Endothelial cell of umbilical vein (primary cell): ENCODE results near the gene EGF. TPM values are rescaled to one million over a fixed set of nuclear protein-coding genes. Genes with fewer than 3 reads are reported as not detected.

Experiments used
- BruUV-seq: library from RNA; stranded (reverse); fragments of 400-500 nt; replicated peaks from 2 replicates; lab custom pipeline; 2021; lab: Mats Ljungman, UMichigan
- CTCF ChIA-PET: fragments of 300-600, 350-600 bp; sonication (Branson Sonifier 250); formaldehyde crosslinking; loops from one replicate; lab custom pipeline; 2021; ENCODE audit warnings: antibody characterized with exemption, inconsistent platforms; lab: Charles Lee
- POLR2A ChIA-PET: fragments of 300-600, 350-600 bp; sonication (Branson Sonifier 250); formaldehyde crosslinking; loops from one replicate; lab custom pipeline; 2021; ENCODE audit warnings: antibody characterized with exemption, inconsistent platforms; lab: Charles Lee
- DNase-seq: peaks from one replicate; pipeline ENCODE4 v3.0.0-alpha.2; 2011; ENCODE audit warnings: low read depth, low spot score
- FAIRE-seq: peaks from 2 replicates; lab custom pipeline; 2011; peaks lifted over from hg19 to GRCh38; lab: Jason Lieb, UNC
- H2AFZ ChIP-seq: 2 replicates; pipeline ENCODE4 v1.6.0; 2012; ENCODE audit warnings: low read depth, low read length, control low read depth, inconsistent platforms
- H3K27ac ChIP-seq: 2 replicates; pipeline ENCODE4 v1.5.1; 2011; ENCODE audit warnings: low read depth, mild to moderate bottlenecking, control low read depth, low read length, moderate library complexity; ENCODE audit not compliant: insufficient read depth
- H3K27me3 ChIP-seq, 2 experiments: 2 replicates each; pipeline versions ENCODE4 v1.6.0 to v1.6.1; 2011; ENCODE audit warnings: low read length in 2 of 2, mixed read lengths in 1 of 2; ENCODE audit not compliant: control insufficient read depth in 2 of 2, insufficient read depth in 2 of 2
- H3K36me3 ChIP-seq, 2 experiments: 2 replicates in 1 of 2; 3 replicates in 1 of 2; pipeline ENCODE4 v1.5.1; 2011; ENCODE audit warnings: low read length in 2 of 2, mild to moderate bottlenecking in 1 of 2, moderate library complexity in 1 of 2; ENCODE audit not compliant: control insufficient read depth in 2 of 2, insufficient read depth in 2 of 2; ENCODE audit errors: extremely low read depth in 1 of 2
- H3K4me1 ChIP-seq: 3 replicates; pipeline ENCODE4 v1.5.1; 2011; ENCODE audit warnings: mild to moderate bottlenecking, low read length; ENCODE audit not compliant: control insufficient read depth, insufficient read depth; ENCODE audit errors: extremely low read depth
- H3K4me2 ChIP-seq: 2 replicates; pipeline ENCODE4 v1.6.1; 2011; ENCODE audit warnings: low read length, control low read depth, mixed read lengths; ENCODE audit not compliant: insufficient read depth
- H3K4me3 ChIP-seq, 3 experiments: fragments of 200-600 bp in 1 of 3; sonication (generic), shearing (Covaris generic) in 1 of 3; replicated peaks in 1 of 3; 2 replicates each; pipeline ENCODE4 v1.5.1; 2011 to 2016; ENCODE audit warnings: control low read depth in 3 of 3, low read length in 3 of 3, mild to moderate bottlenecking in 2 of 3, inconsistent platforms in 1 of 3, low read depth in 1 of 3, moderate library complexity in 1 of 3; ENCODE audit not compliant: insufficient read depth in 1 of 3
- H3K79me2 ChIP-seq: 2 replicates; pipeline ENCODE4 v1.6.0; 2012; ENCODE audit warnings: low read length, inconsistent platforms; ENCODE audit not compliant: control insufficient read depth, insufficient read depth
- H3K9ac ChIP-seq: replicated peaks from 2 replicates; pipeline ENCODE3; 2011; ENCODE audit warnings: low read length, control low read depth; ENCODE audit not compliant: insufficient read depth; ENCODE audit errors: extremely low read depth
- H3K9me1 ChIP-seq: replicated peaks from 3 replicates; pipeline ENCODE4 v1.6.0; 2011; ENCODE audit warnings: mild to moderate bottlenecking, low read length; ENCODE audit not compliant: control insufficient read depth, insufficient read depth; ENCODE audit errors: extremely low read depth
- H3K9me3 ChIP-seq: replicated peaks from 2 replicates; pipeline ENCODE4 v1.5.1; 2012; ENCODE audit warnings: low read length, inconsistent platforms; ENCODE audit not compliant: control insufficient read depth, insufficient read depth
- H4K20me1 ChIP-seq: replicated peaks from 2 replicates; pipeline ENCODE3; 2011; ENCODE audit warnings: mild to moderate bottlenecking, low read length; ENCODE audit not compliant: control insufficient read depth, insufficient read depth; ENCODE audit errors: extremely low read depth
- EZH2 ChIP-seq: IDR thresholded peaks from 2 replicates; pipeline ENCODE4 v1.6.1; 2012; ENCODE audit warnings: borderline replicate concordance, low read depth, mild to moderate bottlenecking, moderate library complexity, low read length, inconsistent platforms; ENCODE audit not compliant: severe bottlenecking
- FOS ChIP-seq: IDR thresholded peaks from 2 replicates; pipeline ENCODE4 v1.6.1; 2011; ENCODE audit warnings: mild to moderate bottlenecking, low read length, moderate library complexity, borderline replicate concordance; ENCODE audit not compliant: insufficient read depth
- GATA2 ChIP-seq: IDR thresholded peaks from 2 replicates; pipeline ENCODE4 v1.7.0; 2011; ENCODE audit warnings: low read depth, mild to moderate bottlenecking, moderate library complexity, mixed read lengths, low read length; ENCODE audit not compliant: insufficient read length, insufficient read depth
- JUN ChIP-seq: IDR thresholded peaks from 2 replicates; pipeline ENCODE4 v1.6.1; 2011; ENCODE audit warnings: borderline replicate concordance, low read depth; ENCODE audit not compliant: insufficient read length, insufficient read depth
- MYC ChIP-seq: IDR thresholded peaks from one replicate; pipeline ENCODE4 v1.6.1; 2011; ENCODE audit warnings: mild to moderate bottlenecking, low read depth, low read length
- POLR2A ChIP-seq: IDR thresholded peaks from 2 replicates; pipeline ENCODE4 v1.6.1; 2012; ENCODE audit warnings: low read depth, mild to moderate bottlenecking, control low read depth, low read length
- POLR2AphosphoS5 ChIP-seq: IDR thresholded peaks from 2 replicates; pipeline ENCODE4 v1.6.1; 2012; ENCODE audit warnings: low read depth, mild to moderate bottlenecking, control low read depth, low read length, moderate library complexity; ENCODE audit not compliant: insufficient read depth
- dilution Hi-C: fragments of 300-500 bp; cut with MboI; formaldehyde crosslinking; loops from one replicate; pipeline ENCODE4 v1.15.0; 2019; ENCODE audit warnings: low sequenced_read_pairs; ENCODE audit not compliant: extremely low pct_ligation_motif_present
- intact Hi-C: fragments of 100-400 bp; cut with micrococcal nuclease; formaldehyde crosslinking; loops from one replicate; pipeline ENCODE4 v1.10.0; 2022
- polyA plus RNA-seq, 4 experiments: library from polyadenylated mRNA; depleted of rRNA in 3 of 4; stranded (reverse) in 3 of 4; unstranded in 1 of 4; fragments of >200 nt; gene quantifications; 2 replicates each; pipeline versions ENCODE4 v1.2.1 to v1.2.3, GENCODE V29; 2011 to 2012; ENCODE audit warnings: missing spikeins in 1 of 4
- total RNA-seq: library from RNA; stranded (reverse); gene quantifications from 2 replicates; pipeline ENCODE4 v1.2.3, GENCODE V29; 2021
- TF ChIP-seq, protein P1 (sequence below), 2 donors: IDR thresholded peaks; 1 replicate in 1 of 2; 2 replicates in 1 of 2; pipeline ENCODE4 v1.5.1; 2011; ENCODE audit warnings: low read length in 2 of 2, mild to moderate bottlenecking in 2 of 2, moderate library complexity in 2 of 2, control low read depth in 1 of 2, inconsistent platforms in 1 of 2, low read depth in 1 of 2; ENCODE audit not compliant: insufficient read depth in 1 of 2; ENCODE audit errors: extremely low read depth in 1 of 2
- TF ChIP-seq, protein P2 (sequence below): IDR thresholded peaks from 2 replicates; pipeline ENCODE4 v1.6.1; 2011; ENCODE audit not compliant: insufficient read depth, insufficient read length

The EGF gene
- total and polyA plus RNA-seq, 2 donors (not counting 3 experiments of a cell fraction or from before 2014, with no cell fraction given) = not detected

DNA sequence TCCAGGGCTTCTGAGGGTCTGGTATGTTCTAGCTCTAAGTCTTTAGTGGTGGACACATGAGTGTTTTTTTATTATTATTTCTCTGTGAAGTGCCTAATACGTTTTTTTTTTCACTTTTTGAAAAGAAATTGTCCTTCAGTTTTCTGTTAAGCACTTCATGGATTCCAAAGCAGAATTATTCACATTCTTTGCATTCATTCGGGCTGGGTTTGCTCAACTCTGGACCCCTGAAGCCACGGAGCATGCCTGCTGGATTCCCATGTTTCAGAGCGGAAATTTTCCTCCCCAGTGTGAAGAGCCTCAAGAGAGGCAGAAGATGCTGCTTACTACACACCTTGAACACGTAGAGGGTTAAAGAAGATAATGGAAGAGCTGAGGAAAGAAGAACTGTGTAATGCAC, 107.5 kb downstream of the EGF start:
- POLR2A ChIA-PET = no interaction called here
- no peak overlapping the region for H3K4me2 ChIP-seq

DNA sequence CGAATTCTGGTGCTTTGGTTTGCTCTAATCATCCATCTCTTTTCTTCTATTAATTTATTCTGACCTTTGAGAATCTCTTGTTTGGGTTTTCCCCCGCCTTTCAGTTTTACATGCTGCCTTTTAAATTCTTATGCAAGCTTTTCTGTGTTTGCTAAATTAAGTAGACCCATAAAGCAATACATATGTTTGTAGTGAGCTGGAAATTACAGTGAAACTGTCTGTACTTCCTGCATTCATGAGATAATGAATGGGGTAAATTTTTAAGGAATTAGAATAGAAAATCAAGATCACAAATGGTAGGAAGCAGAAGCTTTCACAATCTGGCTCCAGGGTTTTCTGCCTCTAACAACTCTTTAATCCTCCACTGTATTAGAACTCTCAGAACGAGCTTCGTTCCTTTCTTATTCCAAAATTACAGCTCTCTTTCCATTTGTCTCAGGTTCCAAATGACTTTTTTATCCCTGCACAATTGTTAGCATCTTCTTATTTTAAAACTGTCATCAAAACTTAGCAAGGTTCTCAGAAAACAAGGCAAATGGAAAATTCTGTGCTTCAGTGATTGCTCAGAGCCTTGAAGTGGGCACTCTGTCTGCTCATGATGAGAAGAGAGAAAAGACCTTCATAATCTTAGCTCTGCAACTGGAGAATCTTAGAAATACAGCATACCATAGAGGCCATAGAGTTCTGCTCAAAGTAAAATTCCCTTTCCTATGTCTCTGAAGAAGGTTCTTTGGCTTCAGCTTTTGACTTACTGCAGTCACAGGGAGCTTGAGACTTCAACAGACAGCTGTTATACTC, 108.2 kb downstream of the EGF start:
- POLR2A ChIA-PET = no interaction called here
- H4K20me1 ChIP-seq = no peaks in the 10 kb centered on the region
- FAIRE-seq (no peak), DNase-seq (no peak)
- H3K27me3 ChIP-seq = peaks cover 11 to 14% of the 10 kb centered on the region in 2 experiments
- no peak for TF ChIP-seq POLR2AphosphoS5
- TF ChIP-seq FOS = no peak
- TF ChIP-seq, protein P1, sequence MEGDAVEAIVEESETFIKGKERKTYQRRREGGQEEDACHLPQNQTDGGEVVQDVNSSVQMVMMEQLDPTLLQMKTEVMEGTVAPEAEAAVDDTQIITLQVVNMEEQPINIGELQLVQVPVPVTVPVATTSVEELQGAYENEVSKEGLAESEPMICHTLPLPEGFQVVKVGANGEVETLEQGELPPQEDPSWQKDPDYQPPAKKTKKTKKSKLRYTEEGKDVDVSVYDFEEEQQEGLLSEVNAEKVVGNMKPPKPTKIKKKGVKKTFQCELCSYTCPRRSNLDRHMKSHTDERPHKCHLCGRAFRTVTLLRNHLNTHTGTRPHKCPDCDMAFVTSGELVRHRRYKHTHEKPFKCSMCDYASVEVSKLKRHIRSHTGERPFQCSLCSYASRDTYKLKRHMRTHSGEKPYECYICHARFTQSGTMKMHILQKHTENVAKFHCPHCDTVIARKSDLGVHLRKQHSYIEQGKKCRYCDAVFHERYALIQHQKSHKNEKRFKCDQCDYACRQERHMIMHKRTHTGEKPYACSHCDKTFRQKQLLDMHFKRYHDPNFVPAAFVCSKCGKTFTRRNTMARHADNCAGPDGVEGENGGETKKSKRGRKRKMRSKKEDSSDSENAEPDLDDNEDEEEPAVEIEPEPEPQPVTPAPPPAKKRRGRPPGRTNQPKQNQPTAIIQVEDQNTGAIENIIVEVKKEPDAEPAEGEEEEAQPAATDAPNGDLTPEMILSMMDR (IDR thresholded peaks at IDR 0.05; ENCODE audit: extremely low read depth in 1 of 2, insufficient read depth in 1 of 2, low read depth in 1 of 2, low read length in 2 of 2) = no peak
- no peak for TF ChIP-seq EZH2
- no peak for TF ChIP-seq MYC
- no peak for TF ChIP-seq JUN
- TF ChIP-seq, protein P2, sequence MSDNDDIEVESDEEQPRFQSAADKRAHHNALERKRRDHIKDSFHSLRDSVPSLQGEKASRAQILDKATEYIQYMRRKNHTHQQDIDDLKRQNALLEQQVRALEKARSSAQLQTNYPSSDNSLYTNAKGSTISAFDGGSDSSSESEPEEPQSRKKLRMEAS = no peak
- TF ChIP-seq POLR2A = no peak
- TF ChIP-seq GATA2 = no peak
- dilution Hi-C loops (no loop called here), intact Hi-C loops (no loop called here)
- no TSS peak for BruUV-seq
- no peak overlapping the region for H3K27ac ChIP-seq
- no peaks in the 10 kb centered on the region for H3K79me2 ChIP-seq
- H3K4me1 ChIP-seq = no peaks in the 10 kb centered on the region
- no peaks in the 10 kb centered on the region for H3K9me1 ChIP-seq
- H3K9ac ChIP-seq = no peak overlapping the region
- H3K9me3 ChIP-seq = no peaks in the 10 kb centered on the region
- CTCF ChIA-PET = interaction anchor here (1.1 to 1.5 kb wide), 3 partner anchors 40 to 488 kb away, joined by 3 to 7 read pairs (median 3); partner anchors contain the start of gene ELOVL6
- H3K4me2 ChIP-seq = no peak overlapping the region
- H3K4me3 ChIP-seq = no peak overlapping the region
- H3K36me3 ChIP-seq = no peaks in the 10 kb centered on the region
- H2AFZ ChIP-seq = no peak overlapping the region

More for the DNA sequence above, 107.5 kb downstream of the EGF start:
- no peak for TF ChIP-seq GATA2
- no peaks in the 10 kb centered on the region for H3K79me2 ChIP-seq
- DNase-seq = no peak
- no peaks in the 10 kb centered on the region for H3K9me1 ChIP-seq
- no peak overlapping the region for H3K27ac ChIP-seq
- H3K36me3 ChIP-seq = no peaks in the 10 kb centered on the region
- CTCF ChIA-PET = interaction anchor here (0.9 to 1.5 kb wide), 2 partner anchors 11 to 489 kb away, joined by 5 to 7 read pairs; no protein-coding TSS in a partner anchor
- no TSS peak for BruUV-seq
- H3K9ac ChIP-seq = no peak overlapping the region
- intact Hi-C loops = no loop called here
- H3K4me1 ChIP-seq = no peaks in the 10 kb centered on the region
- H3K27me3 ChIP-seq = peaks cover 10 to 14% of the 10 kb centered on the region in 2 experiments
- H3K4me3 ChIP-seq = no peak overlapping the region
- dilution Hi-C loops = no loop called here
- no peak overlapping the region for H2AFZ ChIP-seq
- no peak for FAIRE-seq
- H4K20me1 ChIP-seq = no peaks in the 10 kb centered on the region
- no peaks in the 10 kb centered on the region for H3K9me3 ChIP-seq
